PC-9 (cell line): Measurements from ENCODE around the gene AKR1C1. TPM values are rescaled to one million over a fixed set of nuclear protein-coding genes. Genes with fewer than 3 reads are reported as not detected.
"Not testable (repeated sequence)": the region's sequence is repeated elsewhere in the genome, so short reads cannot be mapped to it uniquely, and the experiment has no call there.

Experiments used
- BruUV-seq: library from RNA; stranded (reverse); fragments of 400-500 nt; replicated peaks from 2 replicates; lab custom pipeline; 2021; lab: Mats Ljungman, UMichigan
- CTCF ChIA-PET: fragments of 300-600 bp; sonication (Branson Sonifier 250); formaldehyde crosslinking; loops from one replicate; lab custom pipeline; 2022; ENCODE audit warnings: antibody characterized with exemption; lab: Charles Lee
- POLR2A ChIA-PET: fragments of 300-600 bp; sonication (Branson Sonifier 250); formaldehyde crosslinking; loops from one replicate; lab custom pipeline; 2022; ENCODE audit warnings: antibody characterized with exemption; ENCODE audit not compliant: unreplicated experiment; lab: Charles Lee
- DNase-seq, 2 experiments: peaks; one replicate each; pipeline versions ENCODE4 v3.0.0 to v3.0.0-alpha.2; 2015 to 2022; ENCODE audit warnings: mixed read lengths in 1 of 2
- H2AFZ ChIP-seq: fragments of 200-600 bp; sonication (generic); 2 replicates; pipeline ENCODE4 v1.8.1; 2017; ENCODE audit warnings: antibody characterized with exemption
- H3F3A ChIP-seq: fragments of 200-600 bp; sonication (generic); 2 replicates; pipeline ENCODE4 v1.8.1; 2017; ENCODE audit warnings: antibody characterized with exemption, mild to moderate bottlenecking, low read depth; ENCODE audit not compliant: insufficient read depth
- H3K27ac ChIP-seq: fragments of 200-600 bp; sonication (generic); 2 replicates; pipeline ENCODE4 v1.6.1; 2016; ENCODE audit warnings: mixed run types
- H3K27me3 ChIP-seq: fragments of 200-600 bp; sonication (generic); 2 replicates; pipeline ENCODE4 v1.6.1; 2016; ENCODE audit warnings: low read depth, mixed run types; ENCODE audit not compliant: insufficient read depth
- H3K36me3 ChIP-seq: fragments of 200-600 bp; sonication (generic); 2 replicates; pipeline ENCODE4 v1.6.1; 2016; ENCODE audit warnings: low read depth, mixed run types
- H3K4me1 ChIP-seq: fragments of 200-600 bp; sonication (generic); replicated peaks from 2 replicates; pipeline ENCODE4 v1.6.1; 2016; ENCODE audit warnings: mixed run types; ENCODE audit not compliant: insufficient read depth
- H3K4me2 ChIP-seq: fragments of 200-600 bp; sonication (generic); 2 replicates; pipeline ENCODE4 v1.6.1; 2017; ENCODE audit warnings: mixed run types
- H3K4me3 ChIP-seq: fragments of 200-600 bp; sonication (generic); 2 replicates; pipeline ENCODE4 v1.6.1; 2016; ENCODE audit warnings: mixed run types
- H3K79me2 ChIP-seq: fragments of 200-600 bp; sonication (generic); 2 replicates; pipeline ENCODE4 v1.6.1; 2017; ENCODE audit warnings: low read depth, mixed run types
- H3K9me2 ChIP-seq: fragments of 200-600 bp; sonication (generic); 2 replicates; pipeline ENCODE4 v1.8.1; 2017; ENCODE audit warnings: mild to moderate bottlenecking; ENCODE audit not compliant: insufficient read depth
- H3K9me3 ChIP-seq: fragments of 200-600 bp; sonication (generic); 2 replicates; pipeline ENCODE4 v1.8.1; 2016; ENCODE audit warnings: low read depth; ENCODE audit not compliant: insufficient read depth
- H4K20me1 ChIP-seq: fragments of 200-600 bp; sonication (generic); 2 replicates; pipeline ENCODE4 v1.8.1; 2017; ENCODE audit not compliant: insufficient read depth
- EZH2 ChIP-seq: fragments of 200-600 bp; sonication (generic); IDR thresholded peaks from 2 replicates; pipeline ENCODE4 v1.8.0; 2017; ENCODE audit warnings: antibody characterized with exemption, low read depth
- intact Hi-C: fragments of 100-400 bp; cut with micrococcal nuclease; formaldehyde crosslinking; loops from one replicate; pipeline ENCODE4 v1.10.0; 2022; ENCODE audit not compliant: unreplicated experiment
- total RNA-seq: library from RNA; stranded (reverse); gene quantifications from 2 replicates; pipeline ENCODE4 v1.2.3, GENCODE V29; 2021
- TF ChIP-seq, protein P1 (sequence below): fragments of 200-600 bp; sonication (generic); conservative IDR thresholded peaks from 2 replicates; pipeline ENCODE4 v1.6.1; 2017; ENCODE audit warnings: mixed run types, antibody characterized with exemption, mild to moderate bottlenecking, moderate library complexity

AKR1C1 gene
- total RNA-seq, 1 experiment from 2014 or later: 1,313 TPM

DNA sequence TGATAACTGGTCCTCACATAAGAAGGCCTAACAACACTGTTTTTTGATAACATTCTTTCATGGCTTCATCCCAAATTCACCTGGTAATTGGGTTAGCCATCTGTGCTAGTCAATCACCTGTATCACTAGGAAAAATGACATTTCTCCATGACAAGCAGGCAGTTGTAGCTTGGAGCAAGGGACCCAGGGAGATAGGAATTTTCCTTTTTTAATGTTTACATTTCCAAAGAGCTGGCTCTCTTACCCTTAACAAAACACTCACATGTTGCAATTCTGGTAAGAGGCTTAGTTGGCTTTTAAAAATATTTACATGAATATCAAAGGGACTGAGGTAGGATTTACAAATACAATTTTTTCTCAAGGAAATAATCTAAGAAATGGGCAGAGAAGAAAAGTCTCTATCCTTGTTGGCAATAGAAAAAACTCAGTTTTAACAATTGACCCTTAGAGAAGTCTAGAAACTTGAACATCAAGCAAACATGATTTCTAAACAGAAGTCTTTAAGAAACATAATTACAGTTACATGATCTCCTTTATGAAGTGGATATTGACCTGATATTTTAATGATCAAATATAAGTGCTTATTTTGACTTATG lies 16.1 kb upstream of the AKR1C1 start:
- Histone ChIP-seq H3F3A (peaks cover 27% of the 10 kb centered on the region; the same call in 1 of the 2 replicates), H3K27me3 (no peaks in the 10 kb centered on the region), H3K36me3 (0 out of 2 replicates have a peak, but pooled peaks cover 4% of the 10 kb centered on the region), H3K4me2 (peak overlapping the region; percentile 55), H4K20me1 (no peaks in the 10 kb centered on the region), H2AFZ (no peak overlapping the region), H3K4me3 (no peak overlapping the region), H3K9me2 (no peaks in the 10 kb centered on the region), H3K9me3 (peaks cover 10% of the 10 kb centered on the region; the same call in 1 of the 2 replicates), H3K79me2 (no peaks in the 10 kb centered on the region), H3K4me1 (peaks cover 59% of the 10 kb centered on the region), H3K27ac (peak overlapping the region; percentile 97)
- TF ChIP-seq, protein P1, sequence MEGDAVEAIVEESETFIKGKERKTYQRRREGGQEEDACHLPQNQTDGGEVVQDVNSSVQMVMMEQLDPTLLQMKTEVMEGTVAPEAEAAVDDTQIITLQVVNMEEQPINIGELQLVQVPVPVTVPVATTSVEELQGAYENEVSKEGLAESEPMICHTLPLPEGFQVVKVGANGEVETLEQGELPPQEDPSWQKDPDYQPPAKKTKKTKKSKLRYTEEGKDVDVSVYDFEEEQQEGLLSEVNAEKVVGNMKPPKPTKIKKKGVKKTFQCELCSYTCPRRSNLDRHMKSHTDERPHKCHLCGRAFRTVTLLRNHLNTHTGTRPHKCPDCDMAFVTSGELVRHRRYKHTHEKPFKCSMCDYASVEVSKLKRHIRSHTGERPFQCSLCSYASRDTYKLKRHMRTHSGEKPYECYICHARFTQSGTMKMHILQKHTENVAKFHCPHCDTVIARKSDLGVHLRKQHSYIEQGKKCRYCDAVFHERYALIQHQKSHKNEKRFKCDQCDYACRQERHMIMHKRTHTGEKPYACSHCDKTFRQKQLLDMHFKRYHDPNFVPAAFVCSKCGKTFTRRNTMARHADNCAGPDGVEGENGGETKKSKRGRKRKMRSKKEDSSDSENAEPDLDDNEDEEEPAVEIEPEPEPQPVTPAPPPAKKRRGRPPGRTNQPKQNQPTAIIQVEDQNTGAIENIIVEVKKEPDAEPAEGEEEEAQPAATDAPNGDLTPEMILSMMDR: no peak
- no peak for TF ChIP-seq EZH2
- DNase-seq: no peak
- ChIA-PET CTCF (interaction anchor here (1.3 kb wide), 1 partner anchor 97 kb away, joined by 4 read pairs; no protein-coding TSS in a partner anchor), POLR2A (interaction anchor here (0.6 to 1.4 kb wide), 3 partner anchors 16 to 33 kb away, joined by 4 to 12 read pairs (median 4); partner anchors contain the start of gene AKR1C1)
- BruUV-seq: TSS peak; percentile 59
- intact Hi-C loops: loop anchor here (1.0 to 2.0 kb wide), 2 partner anchors 10 to 18 kb away; no protein-coding TSS in a partner anchor

DNA sequence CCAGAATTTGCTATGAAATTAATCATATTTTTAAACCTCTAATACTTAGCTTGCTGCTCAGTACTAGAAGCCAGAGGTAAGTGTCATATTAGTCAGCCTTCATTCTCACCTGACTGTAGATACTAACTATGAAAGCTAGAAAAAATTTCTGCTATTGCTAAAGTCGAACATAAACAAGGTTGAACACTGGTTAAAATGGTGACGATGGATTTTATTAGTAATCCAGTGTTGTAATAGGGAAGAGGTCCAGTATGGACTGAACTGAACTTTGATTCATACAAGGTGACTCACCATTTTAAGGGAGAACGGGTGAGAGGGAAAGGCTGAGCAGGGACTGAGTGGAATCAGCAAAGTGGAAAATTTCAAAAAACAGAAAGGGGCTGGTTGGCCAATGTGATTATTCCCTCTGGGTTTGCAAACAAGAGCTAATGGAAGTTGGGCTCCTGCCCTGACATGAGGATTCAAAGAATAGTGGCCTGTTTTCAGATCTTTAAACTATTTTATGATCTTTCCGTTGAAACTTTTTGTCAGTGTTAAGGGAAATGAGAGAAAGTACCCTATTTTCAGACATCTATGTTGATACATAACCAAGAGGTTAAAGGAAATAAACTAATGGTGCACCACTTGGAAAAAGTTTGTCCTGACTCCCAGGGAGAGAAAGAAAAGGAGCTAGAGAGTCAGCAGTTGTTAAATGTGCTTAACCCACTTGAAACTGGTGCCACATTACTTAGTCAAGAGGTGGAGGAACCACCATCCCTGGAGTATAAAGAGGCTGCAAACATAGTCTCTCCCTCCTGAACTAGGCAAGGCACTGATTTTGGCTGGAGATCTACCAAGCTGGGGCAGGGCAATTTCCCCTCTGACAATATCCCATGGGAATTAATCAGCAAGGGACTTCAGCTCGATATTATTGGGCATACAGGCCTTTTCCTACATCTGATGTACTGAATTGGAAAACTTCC lies 15.3 kb upstream of the AKR1C1 start:
- Histone ChIP-seq H3K4me3 (no peak overlapping the region), H3F3A (peaks cover 21% of the 10 kb centered on the region; the same call in 1 of the 2 replicates), H3K4me2 (peak overlapping the region; percentile 55), H3K9me2 (no peaks in the 10 kb centered on the region), H3K27ac (peak overlapping the region; percentile 97), H2AFZ (peak overlapping the region; percentile 30; the same call in 1 of the 2 replicates), H3K36me3 (0 out of 2 replicates have a peak, but pooled peaks cover 4% of the 10 kb centered on the region), H3K27me3 (no peaks in the 10 kb centered on the region), H4K20me1 (no peaks in the 10 kb centered on the region), H3K79me2 (no peaks in the 10 kb centered on the region), H3K9me3 (peaks cover 10% of the 10 kb centered on the region; the same call in 1 of the 2 replicates), H3K4me1 (peaks cover 51% of the 10 kb centered on the region)
- DNase-seq: peak in 1 of 2 experiments; percentile 93
- CTCF ChIA-PET: interaction anchor here (1.0 to 1.3 kb wide), 2 partner anchors 98 kb away, joined by 3 to 4 read pairs; no protein-coding TSS in a partner anchor
- intact Hi-C loops: loop anchor here (1.0 to 2.0 kb wide), 2 partner anchors 9 to 17 kb away; no protein-coding TSS in a partner anchor
- TF ChIP-seq, protein P1: no peak
- no peak for TF ChIP-seq EZH2
- POLR2A ChIA-PET: interaction anchor here (0.6 to 1.4 kb wide), 5 partner anchors 15 to 334 kb away, joined by 3 to 12 read pairs (median 4); partner anchors contain the start of gene AKR1C1
- TSS peak; percentile 73 for BruUV-seq

DNA sequence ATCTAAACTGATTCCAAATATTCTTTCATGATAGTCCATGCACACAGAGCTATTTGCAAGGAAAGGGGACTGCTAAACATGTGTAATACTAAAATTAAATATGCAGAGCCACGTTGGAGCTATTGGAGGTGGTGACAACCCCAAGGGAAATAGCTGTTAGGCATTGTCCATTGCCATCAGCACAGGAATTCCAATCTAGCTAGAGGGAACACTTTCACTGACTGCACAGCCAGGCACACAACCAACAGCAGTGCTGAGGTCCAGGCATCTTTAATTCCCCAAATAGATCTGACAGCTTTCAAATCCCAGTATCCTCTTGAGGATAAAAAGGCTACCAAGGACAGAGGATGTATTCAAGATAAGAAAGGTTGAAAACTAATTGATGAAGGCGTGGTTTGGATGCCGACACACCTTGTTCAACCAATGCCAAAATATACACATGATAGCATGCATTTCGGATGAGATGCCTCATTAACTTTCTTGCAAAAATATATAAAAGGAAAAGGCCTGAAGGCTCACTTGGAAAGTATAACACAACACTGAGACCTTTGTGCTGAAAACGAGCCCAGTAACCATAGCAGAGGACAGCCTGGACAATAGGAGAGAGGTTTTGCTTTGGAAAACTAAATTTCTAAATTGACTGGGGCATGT lies 11.6 kb upstream of the AKR1C1 start:
- H3K9me3 ChIP-seq, H2AFZ ChIP-seq, CTCF ChIA-PET, H3K27ac ChIP-seq, H4K20me1 ChIP-seq, H3K4me3 ChIP-seq, H3K79me2 ChIP-seq, H3K36me3 ChIP-seq, H3K9me2 ChIP-seq, H3K27me3 ChIP-seq, H3K4me2 ChIP-seq, POLR2A ChIA-PET, DNase-seq, BruUV-seq, intact Hi-C loops: not testable (repeated sequence)
- peaks cover 13% of the 10 kb centered on the region; the same call in 1 of the 2 replicates for H3F3A ChIP-seq
- H3K4me1 ChIP-seq: peaks cover 25% of the 10 kb centered on the region
